Gastroesophageal sphincter (tissue), 3 donors: Measurements from ENCODE around the gene SLC8A1.

Experiments
- POLR2A ChIP-seq, 2 donors: fragments of 450-650 bp; IDR thresholded peaks; one replicate each; pipeline ENCODE4 v1.6.1; 2017; ENCODE audit warnings: antibody characterized with exemption in 2 of 2, mild to moderate bottlenecking in 2 of 2, moderate library complexity in 1 of 2
- POLR2AphosphoS5 ChIP-seq: sonication (generic); formaldehyde crosslinking; IDR thresholded peaks from one replicate; pipeline ENCODE4 v1.6.1; 2017; ENCODE audit warnings: antibody characterized with exemption
- TF ChIP-seq, protein P1 (sequence below), 4 experiments: fragments of 200-600 bp in 2 of 4; fragments of 450-650 bp in 2 of 4; sonication (generic) in 1 of 4; IDR thresholded peaks; one replicate each; pipeline ENCODE4 v1.5.1; 2017 to 2019; ENCODE audit warnings: antibody characterized with exemption in 4 of 4, mild to moderate bottlenecking in 2 of 4, moderate library complexity in 2 of 4

DNA sequence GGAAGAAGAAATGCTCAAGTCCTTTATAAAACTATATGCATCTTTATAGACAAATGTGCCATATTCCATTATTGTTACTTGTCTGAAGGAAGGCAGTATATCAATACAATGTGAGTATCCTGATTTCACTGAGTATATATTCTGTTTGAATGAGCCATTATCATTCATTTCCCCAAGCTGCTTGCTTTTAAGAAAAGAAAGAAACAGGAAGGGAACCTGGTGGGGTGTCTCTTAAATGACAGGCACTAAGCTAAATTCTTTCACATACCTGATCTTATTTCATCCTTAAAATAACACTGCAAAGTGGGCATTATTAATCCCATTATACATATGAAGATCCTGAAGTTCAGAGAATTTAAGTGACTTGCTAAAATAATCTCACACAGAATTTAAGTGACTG, 307.9 kb downstream of the SLC8A1 start:
- TF ChIP-seq POLR2A (IDR thresholded peaks at IDR 0.05) (no peak), POLR2AphosphoS5 (no peak)
- TF ChIP-seq, protein P1, sequence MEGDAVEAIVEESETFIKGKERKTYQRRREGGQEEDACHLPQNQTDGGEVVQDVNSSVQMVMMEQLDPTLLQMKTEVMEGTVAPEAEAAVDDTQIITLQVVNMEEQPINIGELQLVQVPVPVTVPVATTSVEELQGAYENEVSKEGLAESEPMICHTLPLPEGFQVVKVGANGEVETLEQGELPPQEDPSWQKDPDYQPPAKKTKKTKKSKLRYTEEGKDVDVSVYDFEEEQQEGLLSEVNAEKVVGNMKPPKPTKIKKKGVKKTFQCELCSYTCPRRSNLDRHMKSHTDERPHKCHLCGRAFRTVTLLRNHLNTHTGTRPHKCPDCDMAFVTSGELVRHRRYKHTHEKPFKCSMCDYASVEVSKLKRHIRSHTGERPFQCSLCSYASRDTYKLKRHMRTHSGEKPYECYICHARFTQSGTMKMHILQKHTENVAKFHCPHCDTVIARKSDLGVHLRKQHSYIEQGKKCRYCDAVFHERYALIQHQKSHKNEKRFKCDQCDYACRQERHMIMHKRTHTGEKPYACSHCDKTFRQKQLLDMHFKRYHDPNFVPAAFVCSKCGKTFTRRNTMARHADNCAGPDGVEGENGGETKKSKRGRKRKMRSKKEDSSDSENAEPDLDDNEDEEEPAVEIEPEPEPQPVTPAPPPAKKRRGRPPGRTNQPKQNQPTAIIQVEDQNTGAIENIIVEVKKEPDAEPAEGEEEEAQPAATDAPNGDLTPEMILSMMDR (IDR thresholded peaks at IDR 0.05) = no peak
